K562 (cell line): ENCODE data around the gene CACTIN. TPM values are rescaled to one million over a fixed set of nuclear protein-coding genes. Genes with fewer than 3 reads are reported as not detected.

Source experiments
- CBFA2T3 ChIP-seq: fragments of 450-650 bp; IDR thresholded peaks from 2 replicates; pipeline ENCODE4 v1.6.1; 2017
- ELF2 ChIP-seq: fragments of 250-450 bp; sonication (Bioruptor Pico); IDR thresholded peaks from 2 replicates; pipeline ENCODE4 v1.5.0; 2021; ENCODE audit warnings: mild to moderate bottlenecking
- RFX1 ChIP-seq: fragments of 450-650 bp; IDR thresholded peaks from 2 replicates; pipeline ENCODE4 v1.6.1; 2016; ENCODE audit warnings: mild to moderate bottlenecking, moderate library complexity
- SMARCC2 ChIP-seq: fragments of 450-650 bp; IDR thresholded peaks from 2 replicates; pipeline ENCODE4 v1.6.1; 2017; ENCODE audit warnings: antibody characterized with exemption, moderate library complexity, mild to moderate bottlenecking, low read depth
- SMARCE1 ChIP-seq: fragments of 450-650 bp; IDR thresholded peaks from 2 replicates; pipeline ENCODE4 v1.7.1; 2016; ENCODE audit warnings: mild to moderate bottlenecking
- polyA plus RNA-seq, 8 experiments: library from polyadenylated mRNA; depleted of rRNA in 4 of 8; stranded (reverse) in 5 of 8; unstranded in 3 of 8; fragments of >200 nt; fragmentation: Nextera tagmentation in 2 of 8; fragmentation: Illumina TruSeq in 1 of 8; extraction: Ambion mirVana in 2 of 8; extraction: Trizol in 1 of 8; gene quantifications; 2 replicates each; pipeline versions ENCODE4 v1.2.1 to v1.2.3, GENCODE V29; 2011 to 2014; ENCODE audit warnings: inconsistent platforms in 1 of 8, missing spikeins in 1 of 8
- total RNA-seq, 7 experiments: library from RNA; depleted of rRNA in 6 of 7; stranded (reverse); fragments of >200 nt in 6 of 7; fragmentation: Illumina TruSeq in 2 of 7; extraction: Trizol in 2 of 7; gene quantifications; 2 replicates each; pipeline versions ENCODE4 v1.2.1 to v1.2.3, GENCODE V29; 2011 to 2021; ENCODE audit warnings: low replicate concordance in 1 of 7
- TF ChIP-seq, protein P1 (sequence below), 2 experiments: fragments of 450-650 bp; IDR thresholded peaks; 2 replicates each; pipeline ENCODE4 v1.6.1; 2016; ENCODE audit warnings: mild to moderate bottlenecking in 2 of 2, borderline replicate concordance in 1 of 2, low read depth in 1 of 2, moderate library complexity in 1 of 2
- TF ChIP-seq, protein P2 (sequence below): fragments of 450-650 bp; IDR thresholded peaks from 2 replicates; pipeline ENCODE4 v1.6.1; 2016
- TF ChIP-seq, protein P3 (sequence below), 2 experiments: fragments of 450-650 bp in 1 of 2; sonication (generic) in 1 of 2; formaldehyde crosslinking in 1 of 2; IDR thresholded peaks; 2 replicates each; pipeline versions ENCODE4 v1.7.1 to v1.9.0; 2016 to 2022; ENCODE audit warnings: inconsistent platforms in 1 of 2, mild to moderate bottlenecking in 1 of 2, missing genetic modification reagents in 1 of 2

The CACTIN gene
- total and polyA plus RNA-seq, 9 of the 15 experiments (the other 6 are each of a cell fraction or from before 2014, with no cell fraction given) = 0.15 to 49.2 (median 15.0) TPM

DNA sequence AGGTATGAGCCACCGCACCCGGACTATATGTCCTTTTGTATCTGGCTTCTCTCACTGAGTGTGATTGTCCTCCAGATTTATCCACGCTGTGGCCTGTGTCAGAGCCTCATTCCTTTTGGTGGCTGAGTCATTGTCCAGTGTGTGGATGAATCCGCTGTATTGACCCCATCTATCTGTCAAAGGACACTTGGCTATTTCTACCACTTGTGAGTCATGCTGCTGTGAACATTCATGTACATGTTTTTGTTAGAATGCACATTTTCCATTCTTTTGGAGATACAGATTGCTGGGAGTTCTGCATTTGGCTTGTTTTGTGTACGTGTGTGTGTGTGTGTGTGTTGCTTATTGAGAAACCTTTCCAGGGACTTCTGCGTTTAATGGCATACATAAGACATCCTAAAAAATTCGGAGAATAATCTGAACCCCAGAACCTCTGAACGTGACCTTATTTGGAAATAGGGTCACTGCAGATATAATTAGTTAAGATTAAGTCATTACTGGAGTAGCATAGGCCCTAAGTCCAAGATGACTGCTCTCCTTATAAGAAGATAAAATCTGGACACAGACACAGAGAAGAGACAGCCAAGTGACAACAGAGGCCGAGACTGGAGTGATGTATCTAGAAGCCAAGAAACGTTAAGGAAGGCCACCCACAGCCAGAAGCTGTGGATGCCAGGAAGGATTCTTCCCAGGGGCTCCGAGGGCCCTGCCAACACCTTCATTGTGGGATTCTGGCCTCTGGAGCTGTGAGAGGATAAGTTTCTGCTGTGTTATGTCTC, 46.2 kb downstream of the CACTIN start (continued):
- TF ChIP-seq, protein P1, sequence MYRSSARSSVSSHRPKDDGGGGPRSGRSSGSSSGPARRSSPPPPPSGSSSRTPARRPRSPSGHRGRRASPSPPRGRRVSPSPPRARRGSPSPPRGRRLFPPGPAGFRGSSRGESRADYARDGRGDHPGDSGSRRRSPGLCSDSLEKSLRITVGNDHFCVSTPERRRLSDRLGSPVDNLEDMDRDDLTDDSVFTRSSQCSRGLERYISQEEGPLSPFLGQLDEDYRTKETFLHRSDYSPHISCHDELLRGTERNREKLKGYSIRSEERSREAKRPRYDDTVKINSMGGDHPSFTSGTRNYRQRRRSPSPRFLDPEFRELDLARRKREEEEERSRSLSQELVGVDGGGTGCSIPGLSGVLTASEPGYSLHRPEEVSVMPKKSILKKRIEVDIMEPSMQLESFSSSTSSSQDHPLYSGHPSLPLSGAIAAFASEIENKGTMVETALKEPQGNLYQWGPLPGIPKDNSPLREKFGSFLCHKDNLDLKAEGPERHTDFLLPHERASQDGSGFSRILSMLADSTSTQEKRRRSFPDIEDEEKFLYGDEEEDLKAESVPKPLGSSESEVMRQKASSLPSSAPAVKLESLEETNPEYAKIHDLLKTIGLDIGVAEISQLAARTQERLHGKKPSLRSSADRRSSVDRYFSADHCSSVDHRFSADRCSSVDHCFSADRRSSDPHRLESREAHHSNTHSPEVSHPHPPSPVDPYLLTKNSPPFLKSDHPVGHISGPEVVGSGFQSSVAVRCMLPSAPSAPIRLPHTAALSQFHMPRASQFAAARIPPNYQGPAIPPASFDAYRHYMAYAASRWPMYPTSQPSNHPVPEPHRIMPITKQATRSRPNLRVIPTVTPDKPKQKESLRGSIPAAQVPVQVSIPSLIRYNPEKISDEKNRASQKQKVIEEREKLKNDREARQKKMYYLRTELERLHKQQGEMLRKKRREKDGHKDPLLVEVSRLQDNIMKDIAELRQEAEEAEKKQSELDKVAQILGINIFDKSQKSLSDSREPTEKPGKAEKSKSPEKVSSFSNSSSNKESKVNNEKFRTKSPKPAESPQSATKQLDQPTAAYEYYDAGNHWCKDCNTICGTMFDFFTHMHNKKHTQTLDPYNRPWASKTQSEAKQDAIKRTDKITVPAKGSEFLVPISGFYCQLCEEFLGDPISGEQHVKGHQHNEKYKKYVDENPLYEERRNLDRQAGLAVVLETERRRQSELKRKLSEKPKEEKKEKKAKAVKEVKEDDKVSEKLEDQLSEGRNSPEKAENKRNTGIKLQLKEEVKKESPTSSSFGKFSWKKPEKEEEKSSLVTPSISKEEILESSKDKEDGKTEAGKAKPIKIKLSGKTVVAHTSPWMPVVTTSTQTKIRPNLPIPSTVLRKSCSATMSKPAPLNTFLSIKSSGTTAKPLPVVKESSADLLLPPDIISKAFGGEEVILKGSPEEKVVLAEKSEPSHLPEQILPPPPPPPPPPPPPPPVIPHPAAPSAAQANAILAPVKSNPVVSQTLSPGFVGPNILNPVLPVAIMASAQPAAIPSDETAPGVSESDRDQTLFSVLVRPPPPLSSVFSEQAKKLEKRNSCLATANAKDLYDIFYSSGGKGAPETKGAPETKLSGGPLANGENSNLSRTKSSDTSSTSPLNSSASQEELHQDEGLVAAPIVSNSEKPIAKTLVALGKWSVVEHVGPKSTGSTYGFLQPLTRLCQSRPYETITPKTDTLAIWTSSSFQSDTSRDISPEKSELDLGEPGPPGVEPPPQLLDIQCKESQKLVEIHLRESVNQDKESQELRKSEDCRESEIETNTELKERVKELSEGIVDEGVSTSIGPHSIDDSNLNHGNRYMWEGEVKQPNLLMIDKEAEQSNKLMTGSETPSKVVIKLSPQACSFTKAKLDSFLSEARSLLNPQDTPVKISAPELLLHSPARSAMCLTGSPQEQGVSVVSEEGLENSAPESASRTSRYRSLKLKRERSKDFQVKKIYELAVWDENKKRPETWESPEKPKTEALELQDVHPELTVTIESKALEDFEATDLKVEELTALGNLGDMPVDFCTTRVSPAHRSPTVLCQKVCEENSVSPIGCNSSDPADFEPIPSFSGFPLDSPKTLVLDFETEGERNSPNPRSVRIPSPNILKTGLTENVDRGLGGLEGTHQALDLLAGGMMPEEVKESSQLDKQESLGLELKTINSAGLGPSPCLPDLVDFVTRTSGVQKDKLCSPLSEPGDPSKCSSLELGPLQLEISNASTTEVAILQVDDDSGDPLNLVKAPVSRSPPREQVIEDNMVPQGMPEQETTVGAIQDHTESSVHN (IDR thresholded peaks at IDR 0.05; ENCODE audit: borderline replicate concordance in 1 of 2, low read depth in 1 of 2) = peak in 1 of 2 experiments; percentile 40; a peak in 1 of 4 replicates
- TF ChIP-seq RFX1 = no peak
- TF ChIP-seq, protein P2, sequence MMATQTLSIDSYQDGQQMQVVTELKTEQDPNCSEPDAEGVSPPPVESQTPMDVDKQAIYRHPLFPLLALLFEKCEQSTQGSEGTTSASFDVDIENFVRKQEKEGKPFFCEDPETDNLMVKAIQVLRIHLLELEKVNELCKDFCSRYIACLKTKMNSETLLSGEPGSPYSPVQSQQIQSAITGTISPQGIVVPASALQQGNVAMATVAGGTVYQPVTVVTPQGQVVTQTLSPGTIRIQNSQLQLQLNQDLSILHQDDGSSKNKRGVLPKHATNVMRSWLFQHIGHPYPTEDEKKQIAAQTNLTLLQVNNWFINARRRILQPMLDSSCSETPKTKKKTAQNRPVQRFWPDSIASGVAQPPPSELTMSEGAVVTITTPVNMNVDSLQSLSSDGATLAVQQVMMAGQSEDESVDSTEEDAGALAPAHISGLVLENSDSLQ = peak; percentile 50
- TF ChIP-seq SMARCE1 = peak; percentile 87
- no peak for TF ChIP-seq ELF2 (CRISPR knock-in tag)
- TF ChIP-seq, protein P3, sequence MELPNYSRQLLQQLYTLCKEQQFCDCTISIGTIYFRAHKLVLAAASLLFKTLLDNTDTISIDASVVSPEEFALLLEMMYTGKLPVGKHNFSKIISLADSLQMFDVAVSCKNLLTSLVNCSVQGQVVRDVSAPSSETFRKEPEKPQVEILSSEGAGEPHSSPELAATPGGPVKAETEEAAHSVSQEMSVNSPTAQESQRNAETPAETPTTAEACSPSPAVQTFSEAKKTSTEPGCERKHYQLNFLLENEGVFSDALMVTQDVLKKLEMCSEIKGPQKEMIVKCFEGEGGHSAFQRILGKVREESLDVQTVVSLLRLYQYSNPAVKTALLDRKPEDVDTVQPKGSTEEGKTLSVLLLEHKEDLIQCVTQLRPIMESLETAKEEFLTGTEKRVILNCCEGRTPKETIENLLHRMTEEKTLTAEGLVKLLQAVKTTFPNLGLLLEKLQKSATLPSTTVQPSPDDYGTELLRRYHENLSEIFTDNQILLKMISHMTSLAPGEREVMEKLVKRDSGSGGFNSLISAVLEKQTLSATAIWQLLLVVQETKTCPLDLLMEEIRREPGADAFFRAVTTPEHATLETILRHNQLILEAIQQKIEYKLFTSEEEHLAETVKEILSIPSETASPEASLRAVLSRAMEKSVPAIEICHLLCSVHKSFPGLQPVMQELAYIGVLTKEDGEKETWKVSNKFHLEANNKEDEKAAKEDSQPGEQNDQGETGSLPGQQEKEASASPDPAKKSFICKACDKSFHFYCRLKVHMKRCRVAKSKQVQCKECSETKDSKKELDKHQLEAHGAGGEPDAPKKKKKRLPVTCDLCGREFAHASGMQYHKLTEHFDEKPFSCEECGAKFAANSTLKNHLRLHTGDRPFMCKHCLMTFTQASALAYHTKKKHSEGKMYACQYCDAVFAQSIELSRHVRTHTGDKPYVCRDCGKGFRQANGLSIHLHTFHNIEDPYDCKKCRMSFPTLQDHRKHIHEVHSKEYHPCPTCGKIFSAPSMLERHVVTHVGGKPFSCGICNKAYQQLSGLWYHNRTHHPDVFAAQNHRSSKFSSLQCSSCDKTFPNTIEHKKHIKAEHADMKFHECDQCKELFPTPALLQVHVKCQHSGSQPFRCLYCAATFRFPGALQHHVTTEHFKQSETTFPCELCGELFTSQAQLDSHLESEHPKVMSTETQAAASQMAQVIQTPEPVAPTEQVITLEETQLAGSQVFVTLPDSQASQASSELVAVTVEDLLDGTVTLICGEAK (IDR thresholded peaks at IDR 0.05) = no peak
- TF ChIP-seq, protein P3 (CRISPR knock-in tag; IDR thresholded peaks at IDR 0.05) = no peak
- TF ChIP-seq SMARCC2 = peak; percentile 69; the same call in 1 of the 2 replicates
- TF ChIP-seq CBFA2T3 = peak; percentile 60
